NCI-H748 (cell line): ENCODE data around the gene ACTL6A.
"Not testable (repeated sequence)": the region's sequence is repeated elsewhere in the genome, so short reads cannot be mapped to it uniquely, and the experiment has no call there.

Source experiments
- DNase-seq: peaks from one replicate; lab custom pipeline; 2025; ENCODE audit not compliant: unreplicated experiment; lab: John Stamatoyannopoulos, UW

The ACTL6A gene

DNA sequence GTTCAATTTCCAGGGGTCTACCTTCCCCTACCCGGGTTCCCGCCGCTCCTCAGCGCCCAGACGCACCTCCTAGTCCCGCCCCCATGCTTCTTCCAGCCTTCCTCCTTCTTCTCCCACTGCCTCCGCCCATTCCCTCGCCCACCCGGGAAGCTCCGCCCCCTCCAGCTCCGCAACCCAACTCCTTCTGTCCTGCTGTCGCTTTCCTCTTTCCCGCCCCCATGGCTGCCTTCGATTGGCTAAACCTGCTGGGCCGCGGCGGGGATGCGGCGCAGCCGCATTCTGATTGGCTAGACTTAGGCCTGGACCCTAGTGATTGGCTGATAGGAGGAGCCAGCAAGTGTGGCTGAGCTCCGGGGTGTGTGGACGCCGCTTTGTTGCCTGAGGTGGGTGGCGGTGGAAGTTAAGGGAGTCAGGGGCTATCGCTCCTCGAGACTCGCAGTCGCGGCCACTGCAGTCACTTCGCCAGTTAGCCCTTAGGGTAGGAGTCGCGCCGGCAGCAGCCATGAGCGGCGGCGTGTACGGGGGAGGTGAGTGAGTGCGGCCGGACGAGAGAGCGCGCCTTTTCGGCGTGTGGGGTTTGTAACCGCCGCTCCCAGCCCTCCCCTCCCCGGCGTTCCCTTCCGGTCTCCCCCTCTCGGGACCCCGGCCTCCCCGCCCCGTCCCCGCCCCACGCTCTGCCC is at the start of gene ACTL6A:
Gene ACTL6A (plus strand): TSS at position 336 of the 680 bp plus-strand sequence. CDS start 167 bp downstream, at position 503.
- peak; percentile 98 for DNase-seq

DNA sequence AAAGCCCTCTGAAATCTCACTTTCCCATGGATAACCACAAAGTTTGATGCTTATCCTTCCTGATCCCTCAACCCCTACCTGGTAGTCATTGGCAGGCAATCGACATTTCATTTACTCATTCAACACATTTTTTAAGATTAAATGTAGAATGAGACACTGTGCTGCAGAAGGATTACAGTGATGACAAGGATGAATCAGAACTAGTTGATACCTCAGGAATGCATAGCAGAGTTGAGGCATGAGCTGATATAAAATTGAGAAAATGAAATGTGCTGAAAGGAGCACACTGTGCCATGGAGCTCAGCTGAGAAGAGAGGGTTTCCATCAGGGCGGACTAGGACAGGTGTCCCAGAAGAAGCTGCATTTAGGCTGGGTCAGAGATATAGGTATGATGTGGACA is 48.9 kb upstream of the ACTL6A start:
- DNase-seq = no peak

DNA sequence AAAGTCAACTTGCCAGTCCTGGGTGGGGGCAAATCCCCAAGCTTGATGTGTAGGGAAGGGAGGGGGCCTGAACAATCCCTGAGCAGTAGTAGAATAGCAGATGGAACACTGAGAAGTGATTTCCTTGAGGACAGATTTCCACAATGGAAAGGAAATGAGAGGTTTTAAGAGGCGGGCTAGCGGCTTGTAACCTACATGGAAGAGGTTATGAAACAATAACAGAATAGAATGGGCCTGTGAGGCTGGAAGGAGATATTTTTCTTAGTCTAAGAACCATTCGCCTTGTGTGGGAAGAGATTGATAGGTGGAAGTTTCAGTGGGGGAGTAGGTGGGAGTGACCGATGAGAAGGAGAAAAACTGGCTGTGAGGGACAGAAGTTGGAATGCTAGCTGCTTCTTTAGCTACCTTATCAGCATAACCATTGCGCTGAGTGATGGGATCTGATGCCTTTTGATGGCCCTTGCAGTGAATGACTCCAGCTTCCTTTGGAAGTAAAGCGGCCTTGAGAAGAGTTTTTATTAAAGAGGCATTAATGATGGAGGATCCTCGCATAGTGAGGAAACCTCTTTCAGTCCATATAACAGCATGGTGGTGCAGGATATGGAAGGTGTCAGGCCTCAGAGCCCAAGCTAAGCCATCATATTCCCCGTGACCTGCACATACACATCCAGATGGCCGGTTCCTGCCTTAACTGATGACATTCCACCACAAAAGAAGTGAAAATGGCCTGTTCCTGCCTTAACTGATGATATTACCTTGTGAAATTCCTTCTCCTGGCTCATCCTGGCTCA is 46.1 kb upstream of the ACTL6A start:
- DNase-seq = not testable (repeated sequence)

DNA sequence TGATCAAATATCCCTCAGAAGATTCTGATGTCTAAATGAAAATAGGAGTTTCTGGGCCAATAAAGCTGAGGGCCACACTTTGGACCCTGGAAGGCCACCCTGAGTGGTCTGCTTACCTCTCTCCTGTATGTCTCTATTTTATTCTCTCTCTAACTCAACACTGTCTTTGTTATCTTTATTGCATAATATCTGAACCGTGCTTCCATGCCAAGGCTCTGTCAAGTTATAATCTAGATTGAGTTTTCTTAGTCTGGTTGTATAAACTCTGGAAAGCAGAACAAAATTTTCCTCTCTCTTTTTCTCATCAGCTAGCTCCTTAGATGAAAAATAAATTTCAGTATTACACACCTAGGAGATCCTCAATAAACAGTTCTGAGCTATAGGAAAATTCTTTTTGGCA is 36.2 kb upstream of the ACTL6A start:
- no peak for DNase-seq

DNA sequence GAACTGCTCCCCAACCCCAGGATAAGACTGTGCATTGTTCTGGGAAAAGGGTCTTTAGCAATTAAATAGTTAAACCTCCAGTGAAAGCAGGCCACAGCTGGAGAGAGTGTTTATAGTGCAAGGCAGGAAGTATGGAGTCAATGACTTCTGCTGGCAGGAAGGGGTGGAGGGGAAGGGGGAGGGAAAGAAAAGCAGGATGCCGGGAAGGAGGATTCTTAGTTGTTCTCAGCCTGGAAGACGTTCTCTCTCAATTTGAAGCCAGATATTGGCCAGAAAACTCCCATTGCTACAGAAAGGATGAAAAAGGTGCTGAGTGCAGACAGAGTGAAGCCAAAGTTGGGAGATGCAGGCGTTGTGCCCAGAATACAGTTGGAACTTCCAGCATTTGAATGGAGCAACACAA is 35.7 kb upstream of the ACTL6A start:
- DNase-seq = peak; percentile 50

GRCh38 chr3:179528772-179529171 is 34.0 kb upstream of the ACTL6A start:
- DNase-seq = no peak

- DNase-seq = no peak
Observed at GRCh38 chr3:179531576-179531975, 31.1 kb upstream of the ACTL6A start.

DNA sequence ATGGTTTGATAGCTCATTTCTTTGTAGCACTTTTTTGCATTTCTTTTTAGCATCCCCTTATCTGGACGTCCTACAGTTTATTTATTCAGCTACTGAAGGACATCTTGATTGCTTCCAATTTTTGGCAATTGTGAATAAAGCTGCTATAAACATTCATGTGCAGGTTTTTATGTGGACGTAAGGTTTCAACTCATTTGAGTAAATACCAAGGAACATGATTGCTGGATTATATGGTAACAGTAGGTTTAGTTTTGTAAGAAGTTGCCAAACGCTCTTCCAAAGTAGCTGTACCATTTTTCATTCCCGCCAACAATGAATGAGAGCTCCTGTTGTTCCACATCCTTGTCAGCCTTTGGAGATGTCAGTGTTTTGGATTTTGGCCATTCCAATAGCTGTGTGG is 29.5 kb upstream of the ACTL6A start:
- no peak for DNase-seq

DNA sequence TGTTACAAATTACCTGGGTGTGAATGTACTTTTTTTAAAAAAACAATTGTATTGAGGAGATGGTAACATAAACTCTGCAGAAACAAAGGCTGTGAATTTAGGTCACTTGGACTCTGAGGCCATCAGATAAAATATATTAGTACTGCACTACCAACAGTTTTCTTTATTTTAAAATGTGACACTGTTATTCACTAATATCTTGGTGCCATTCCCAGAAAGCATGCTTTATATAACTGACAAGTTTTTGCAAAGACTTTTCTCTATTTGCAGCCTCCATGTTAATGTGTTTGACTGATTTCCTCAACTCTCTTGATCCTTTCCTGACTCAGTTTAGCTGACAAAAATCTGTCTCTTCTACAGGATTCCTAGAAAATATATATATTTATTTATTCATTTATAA is 26.5 kb upstream of the ACTL6A start:
- DNase-seq = no peak

DNA sequence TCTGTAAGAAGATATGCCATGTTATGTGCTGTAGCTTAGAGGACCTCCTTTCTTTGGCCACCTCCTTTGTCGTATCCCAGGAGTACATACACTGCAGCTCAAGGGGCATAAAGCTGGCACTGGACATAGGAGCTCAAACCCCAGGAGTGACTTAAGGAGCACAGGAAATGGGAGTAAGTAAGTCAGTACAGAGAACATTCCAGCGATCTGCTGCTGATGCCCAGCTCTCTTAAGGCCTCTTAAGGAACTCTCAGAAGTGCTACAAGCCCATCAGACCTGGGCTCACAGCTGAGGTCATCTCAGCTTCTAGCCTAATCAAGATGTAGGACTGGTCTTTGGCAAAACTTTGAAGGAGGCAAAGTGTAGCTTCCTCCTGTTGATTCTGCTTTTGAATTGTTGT is 21.6 kb upstream of the ACTL6A start:
- DNase-seq = no peak

GRCh38 chr3:179541596-179541995 is 21.1 kb upstream of the ACTL6A start:
- DNase-seq = no peak

DNA sequence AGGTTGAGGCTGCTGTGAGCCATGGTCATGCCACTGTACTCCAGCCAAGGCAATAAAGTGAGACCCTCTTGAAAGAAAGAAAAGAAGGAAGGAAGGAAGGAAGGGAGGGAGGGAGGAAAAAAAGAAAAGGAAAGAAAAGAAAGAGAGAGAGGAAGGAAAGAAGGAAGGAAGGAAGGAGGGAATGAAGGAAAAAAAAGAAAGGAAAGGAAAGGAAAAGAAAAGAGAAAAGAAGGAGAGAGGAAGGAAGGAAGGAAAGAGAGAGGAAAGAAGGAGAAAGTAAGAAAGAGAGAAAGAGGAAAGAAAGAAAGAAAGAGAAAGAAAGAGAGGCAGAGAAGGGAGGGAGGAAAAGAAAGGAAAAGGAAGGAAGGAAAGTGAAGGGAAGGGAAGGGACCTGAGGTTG is 20.4 kb upstream of the ACTL6A start:
- no peak for DNase-seq

DNA sequence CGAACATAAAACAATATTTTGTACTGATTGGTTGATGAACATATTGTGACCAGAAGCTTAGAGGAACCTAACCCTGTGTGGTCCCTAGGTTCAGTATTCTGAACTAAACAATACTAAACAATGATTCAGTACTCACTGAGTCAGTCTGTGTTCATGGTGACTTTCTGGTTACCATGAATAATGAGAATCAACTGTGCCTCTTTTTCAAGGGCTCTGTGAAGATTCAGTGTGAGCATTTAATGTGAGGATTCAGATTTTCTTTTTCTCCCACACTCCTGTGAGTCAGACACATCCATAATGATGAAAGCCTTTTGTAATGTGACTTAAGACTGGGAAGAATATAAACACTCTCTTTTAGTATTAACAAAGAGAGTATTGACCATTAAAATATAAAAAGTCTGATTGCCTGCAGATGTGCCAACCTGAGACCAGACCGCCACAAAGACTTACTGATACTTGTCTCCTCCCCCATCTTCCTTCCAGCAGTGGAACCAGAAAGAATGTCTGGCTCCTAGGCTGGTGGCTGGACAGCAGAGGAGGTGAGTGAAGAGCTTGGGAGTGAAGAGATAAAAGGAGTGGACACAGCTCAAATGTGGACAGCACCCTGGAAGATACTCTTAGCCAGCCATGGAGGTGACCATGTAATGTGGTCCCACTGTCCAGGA is 17.6 kb upstream of the ACTL6A start:
- no peak for DNase-seq

DNA sequence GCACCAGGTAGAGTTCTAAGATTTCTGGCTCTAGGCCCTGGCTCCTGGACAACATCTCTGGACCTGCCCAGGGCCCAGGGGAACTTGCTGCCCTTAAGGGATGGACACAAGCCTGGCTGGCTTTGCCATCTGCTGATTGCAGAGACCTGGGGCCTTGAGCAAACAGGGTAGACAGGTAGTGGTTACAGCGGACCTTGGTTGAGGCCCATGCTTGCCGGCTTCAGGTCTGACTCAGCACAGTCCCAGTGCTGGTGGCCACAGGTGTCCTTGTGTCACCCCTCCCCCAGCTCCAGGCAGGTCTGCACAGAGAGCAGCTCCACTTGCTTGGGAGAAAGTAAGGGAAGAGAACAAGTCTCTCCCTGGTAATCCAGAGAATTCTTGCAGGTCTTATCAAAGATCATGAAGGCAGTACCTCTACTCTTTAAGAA is 15.9 kb upstream of the ACTL6A start:
- no peak for DNase-seq

- no peak for DNase-seq
Observed at GRCh38 chr3:179551349-179552105, 11.2 kb upstream of the ACTL6A start.

DNA sequence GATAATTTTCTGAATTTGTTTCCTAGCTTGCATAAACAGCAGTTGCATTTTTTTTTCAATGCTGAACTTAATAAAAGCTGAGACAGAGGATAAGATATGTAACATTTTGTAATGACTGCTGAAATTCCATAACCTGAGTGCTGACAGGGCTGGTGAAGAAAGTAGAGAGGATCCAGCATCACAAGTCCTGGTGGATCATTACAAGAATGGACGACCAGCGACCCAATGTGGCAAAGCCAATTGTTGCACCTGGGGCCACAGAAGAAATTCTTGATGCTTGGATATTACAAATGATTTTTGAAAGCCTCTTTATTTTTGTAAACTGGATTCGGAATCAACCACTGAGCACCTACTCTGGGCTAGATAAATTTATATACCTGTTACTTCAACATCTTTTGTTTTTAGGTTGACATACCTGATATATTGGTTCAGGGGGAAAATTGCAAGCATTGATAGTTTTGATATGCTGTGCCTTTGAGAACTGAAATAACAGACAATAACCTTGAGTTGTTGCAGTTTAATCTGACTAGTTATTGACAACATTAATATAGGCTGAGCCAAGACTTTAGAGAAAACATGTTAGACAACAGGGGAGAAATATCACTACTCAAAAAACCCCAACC is 3.9 kb upstream of the ACTL6A start:
- peak; percentile 62 for DNase-seq

DNA sequence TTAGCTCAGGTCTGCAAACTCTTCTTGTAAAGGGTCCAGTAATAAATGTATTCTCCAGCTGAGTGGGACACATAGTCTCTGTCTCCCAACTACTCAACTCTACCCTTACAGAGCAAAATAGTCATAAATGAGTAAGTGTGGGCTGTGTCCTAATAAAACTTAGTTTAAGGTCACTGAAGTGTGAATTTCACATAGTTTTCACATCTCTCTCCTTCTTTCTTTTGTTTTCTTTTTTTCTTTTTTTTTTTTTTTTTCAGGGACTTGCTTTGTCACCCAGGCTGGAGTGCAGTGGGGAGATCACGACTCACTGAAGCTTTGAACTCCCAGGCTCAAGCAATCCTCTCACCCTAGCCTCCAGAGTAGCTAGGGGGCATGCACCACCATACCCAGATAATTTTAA is 1.9 kb upstream of the ACTL6A start:
- DNase-seq = no peak

- peak; percentile 58 for DNase-seq
Observed at GRCh38 chr3:179563271-179563783, 601 bp downstream of the ACTL6A start.

DNA sequence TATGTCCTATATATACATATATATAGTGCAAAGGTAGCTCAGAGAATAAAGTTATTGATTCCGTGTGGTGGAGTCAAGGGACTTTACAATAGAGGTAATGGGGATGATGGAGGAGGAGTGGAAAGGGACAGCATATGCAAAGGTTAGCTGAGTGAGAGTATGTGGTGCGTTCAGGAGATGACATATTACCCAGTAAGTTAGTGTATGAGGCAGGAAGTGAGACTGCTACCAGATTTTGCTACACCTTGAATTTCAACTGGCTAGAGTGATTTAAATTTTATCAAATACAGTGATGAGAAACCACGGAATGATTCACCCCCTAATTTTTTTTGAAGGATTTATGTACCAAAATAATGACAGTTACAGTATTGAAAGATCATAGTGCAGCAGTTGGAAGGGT is 2.8 kb downstream of the ACTL6A start:
- DNase-seq = no peak

- no peak for DNase-seq
Observed at GRCh38 chr3:179580992-179581391, 18.3 kb downstream of the ACTL6A start.

DNA sequence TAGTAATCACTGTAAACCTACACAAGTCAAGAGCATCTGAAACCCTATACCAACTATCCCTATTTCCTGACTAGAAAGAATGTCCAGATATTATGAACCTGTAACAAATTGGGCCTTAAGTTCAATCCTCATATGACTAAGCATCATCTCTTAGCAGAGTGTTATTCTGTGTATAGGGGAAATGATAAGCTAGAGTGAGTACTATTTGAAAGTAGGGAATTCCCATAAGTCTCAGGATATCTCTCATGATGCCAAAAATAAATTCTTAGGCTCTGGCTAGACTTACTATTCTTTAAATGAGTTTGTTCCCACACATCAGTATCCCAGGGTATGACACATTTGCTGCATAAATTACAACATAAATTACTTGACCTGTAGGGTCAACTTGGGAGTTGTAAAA is 26.4 kb downstream of the ACTL6A start:
- no peak for DNase-seq
